WTC11 (cell line): ENCODE results near the gene RNF183. TPM values are rescaled to one million over a fixed set of nuclear protein-coding genes. Genes with fewer than 3 reads are reported as not detected.

ENCODE experiments used
- ATAC-seq: fragments of 200-7000 bp; cut with Tn5 transposase; 2 replicates; pipeline ENCODE4 v1.10.0; 2021; ENCODE audit warnings: mild to moderate bottlenecking, moderate library complexity
- CTCF ChIA-PET: fragments of 300-600 bp; sonication (Branson Sonifier 250); formaldehyde crosslinking; loops from one replicate; lab custom pipeline; 2021; ENCODE audit warnings: antibody characterized with exemption; lab: Charles Lee
- POLR2A ChIA-PET: fragments of 350-600 bp; sonication (Branson Sonifier 250); formaldehyde crosslinking; loops from one replicate; lab custom pipeline; 2021; ENCODE audit warnings: antibody characterized with exemption; lab: Charles Lee
- DNase-seq: peaks from one replicate; pipeline ENCODE4 v3.0.0; 2021; ENCODE audit warnings: low spot score
- H3K27ac Mint-ChIP-seq: 2 replicates; pipeline ENCODE4 v1.8.0; 2021; ENCODE audit warnings: mixed read lengths
- H3K27me3 Mint-ChIP-seq: 2 replicates; pipeline ENCODE4 v1.8.0; 2021; ENCODE audit warnings: low read depth, mild to moderate bottlenecking, moderate library complexity, mixed read lengths
- H3K36me3 Mint-ChIP-seq: 2 replicates; pipeline ENCODE4 v1.8.0; 2021; ENCODE audit warnings: mixed read lengths
- H3K4me1 Mint-ChIP-seq: 2 replicates; pipeline ENCODE4 v1.8.0; 2022; ENCODE audit warnings: mixed read lengths
- H3K4me3 Mint-ChIP-seq: 2 replicates; pipeline ENCODE4 v1.8.0; 2021; ENCODE audit warnings: mild to moderate bottlenecking, moderate library complexity, mixed read lengths
- H3K9me3 Mint-ChIP-seq: 2 replicates; pipeline ENCODE4 v1.8.0; 2021; ENCODE audit warnings: mixed read lengths
- AR ChIP-seq: fragments of 250-450 bp; sonication (Bioruptor Pico); IDR thresholded peaks from 2 replicates; pipeline ENCODE4 v1.9.0; 2021; ENCODE audit warnings: mild to moderate bottlenecking
- ARID4B ChIP-seq: sonication (generic); formaldehyde crosslinking; IDR thresholded peaks from 2 replicates; pipeline ENCODE4 v1.8.0; 2023; ENCODE audit warnings: missing genetic modification reagents, mild to moderate bottlenecking, borderline replicate concordance
- ATF6 ChIP-seq: sonication (generic); formaldehyde crosslinking; IDR thresholded peaks from 2 replicates; pipeline ENCODE4 v1.8.1; 2023; ENCODE audit warnings: mild to moderate bottlenecking, missing genetic modification reagents
- CTCF ChIP-seq: fragments of 200-600 bp; IDR thresholded peaks from 2 replicates; pipeline ENCODE4 v1.8.0; 2022; ENCODE audit warnings: antibody characterized with exemption
- ERG ChIP-seq: fragments of 250-450 bp; sonication (Bioruptor Pico); IDR thresholded peaks from 2 replicates; pipeline ENCODE4 v1.8.0; 2021; ENCODE audit warnings: mild to moderate bottlenecking
- FOXJ3 ChIP-seq: sonication (generic); formaldehyde crosslinking; IDR thresholded peaks from 2 replicates; pipeline ENCODE4 v1.9.0; 2021; ENCODE audit warnings: missing genetic modification reagents, mild to moderate bottlenecking, borderline replicate concordance
- FOXP4 ChIP-seq: sonication (generic); formaldehyde crosslinking; IDR thresholded peaks from 2 replicates; pipeline ENCODE4 v1.8.0; 2022; ENCODE audit warnings: mild to moderate bottlenecking, missing genetic modification reagents
- GRHL2 ChIP-seq: fragments of 250-450 bp; sonication (Bioruptor Pico); IDR thresholded peaks from 2 replicates; pipeline ENCODE4 v1.8.0; 2022; ENCODE audit warnings: mild to moderate bottlenecking, moderate library complexity; ENCODE audit not compliant: insufficient replicate concordance, severe bottlenecking
- HMGA2 ChIP-seq: fragments of 250-450 bp; sonication (Bioruptor Pico); IDR thresholded peaks from 2 replicates; pipeline ENCODE4 v1.4.0; 2021; ENCODE audit warnings: mild to moderate bottlenecking, moderate library complexity
- IRF1 ChIP-seq: sonication (generic); formaldehyde crosslinking; IDR thresholded peaks from 2 replicates; pipeline ENCODE4 v1.8.0; 2023; ENCODE audit warnings: missing genetic modification reagents
- IRF2 ChIP-seq: sonication (generic); formaldehyde crosslinking; IDR thresholded peaks from 2 replicates; pipeline ENCODE4 v1.8.0; 2022; ENCODE audit warnings: low read depth, missing genetic modification reagents, borderline replicate concordance
- TP53 ChIP-seq: sonication (generic); formaldehyde crosslinking; IDR thresholded peaks from 2 replicates; pipeline ENCODE4 v1.8.1; 2023; ENCODE audit warnings: mild to moderate bottlenecking, missing genetic modification reagents
- ZBTB21 ChIP-seq: sonication (generic); formaldehyde crosslinking; IDR thresholded peaks from 2 replicates; pipeline ENCODE4 v1.8.1; 2023; ENCODE audit warnings: mild to moderate bottlenecking, missing genetic modification reagents, borderline replicate concordance
- ZNF138 ChIP-seq: sonication (generic); formaldehyde crosslinking; conservative IDR thresholded peaks from 2 replicates; pipeline ENCODE4 v1.8.1; 2022; ENCODE audit warnings: mild to moderate bottlenecking, moderate library complexity, missing genetic modification reagents
- ZNF317 ChIP-seq: sonication (generic); formaldehyde crosslinking; IDR thresholded peaks from 2 replicates; pipeline ENCODE4 v1.8.1; 2023; ENCODE audit warnings: low read depth, mild to moderate bottlenecking, moderate library complexity, missing genetic modification reagents, borderline replicate concordance
- ZNF416 ChIP-seq: fragments of 250-450 bp; sonication (Bioruptor Pico); IDR thresholded peaks from 2 replicates; pipeline ENCODE4 v1.9.0; 2021; ENCODE audit warnings: mild to moderate bottlenecking, inconsistent platforms
- total RNA-seq: library from RNA; stranded (reverse); gene quantifications from 3 replicates; pipeline ENCODE4 v1.2.3, GENCODE V29; 2021

The RNF183 gene
- total RNA-seq, 1 experiment from 2014 or later = 0.17 TPM

- CTCF ChIA-PET = no interaction called here
- no peak for ATAC-seq
- H3K4me1 Mint-ChIP-seq = no peaks in the 10 kb centered on the region
- no peak for DNase-seq
- POLR2A ChIA-PET = no interaction called here
- TF ChIP-seq IRF2 (CRISPR knock-in tag) (no peak), ZNF138 (CRISPR knock-in tag) (no peak), FOXJ3 (no peak), ZBTB21 (no peak), GRHL2 (CRISPR knock-in tag) (no peak), ERG (CRISPR knock-in tag) (no peak), CTCF (no peak), HMGA2 (CRISPR knock-in tag) (no peak), ZNF416 (CRISPR knock-in tag) (no peak), FOXP4 (CRISPR knock-in tag) (no peak), IRF1 (CRISPR knock-in tag) (no peak), TP53 (no peak), AR (CRISPR knock-in tag) (no peak), ATF6 (no peak), ARID4B (CRISPR knock-in tag) (no peak), ZNF317 (no peak)
- H3K36me3 Mint-ChIP-seq = no peaks in the 10 kb centered on the region
- no peak overlapping the region for H3K27ac Mint-ChIP-seq
- H3K4me3 Mint-ChIP-seq = no peak overlapping the region
- no peaks in the 10 kb centered on the region for H3K9me3 Mint-ChIP-seq
- peaks cover 24% of the 10 kb centered on the region for H3K27me3 Mint-ChIP-seq
Measured at GRCh38 chr9:113322671-113323070, 19.5 kb upstream of the RNF183 start.
